ENCODE measurements around the gene RAD51B. TPM values are rescaled to one million over a fixed set of nuclear protein-coding genes. Genes with fewer than 3 reads are reported as not detected.

The RAD51B gene
- total RNA-seq, 1 donor from 2014 or later, result 16.7 TPM

GRCh38 chr14:68563251-68564131, 743.9 kb downstream of the RAD51B start:
- Mint-ChIP-seq H3K27me3 (ENCODE audit: low read depth) (no peaks in the 10 kb centered on the region), H3K9me3 (peaks cover 5% of the 10 kb centered on the region), H3K27ac (ENCODE audit: unreplicated experiment) (no peak overlapping the region), H3K4me1 (peaks cover 74% of the 10 kb centered on the region), H3K36me3 (ENCODE audit: low read depth) (no peaks in the 10 kb centered on the region), H3K4me3 (peak overlapping the region; percentile 4)
- no peak for DNase-seq (ENCODE audit: low read depth, low spot score)
- TF ChIP-seq, protein P1, sequence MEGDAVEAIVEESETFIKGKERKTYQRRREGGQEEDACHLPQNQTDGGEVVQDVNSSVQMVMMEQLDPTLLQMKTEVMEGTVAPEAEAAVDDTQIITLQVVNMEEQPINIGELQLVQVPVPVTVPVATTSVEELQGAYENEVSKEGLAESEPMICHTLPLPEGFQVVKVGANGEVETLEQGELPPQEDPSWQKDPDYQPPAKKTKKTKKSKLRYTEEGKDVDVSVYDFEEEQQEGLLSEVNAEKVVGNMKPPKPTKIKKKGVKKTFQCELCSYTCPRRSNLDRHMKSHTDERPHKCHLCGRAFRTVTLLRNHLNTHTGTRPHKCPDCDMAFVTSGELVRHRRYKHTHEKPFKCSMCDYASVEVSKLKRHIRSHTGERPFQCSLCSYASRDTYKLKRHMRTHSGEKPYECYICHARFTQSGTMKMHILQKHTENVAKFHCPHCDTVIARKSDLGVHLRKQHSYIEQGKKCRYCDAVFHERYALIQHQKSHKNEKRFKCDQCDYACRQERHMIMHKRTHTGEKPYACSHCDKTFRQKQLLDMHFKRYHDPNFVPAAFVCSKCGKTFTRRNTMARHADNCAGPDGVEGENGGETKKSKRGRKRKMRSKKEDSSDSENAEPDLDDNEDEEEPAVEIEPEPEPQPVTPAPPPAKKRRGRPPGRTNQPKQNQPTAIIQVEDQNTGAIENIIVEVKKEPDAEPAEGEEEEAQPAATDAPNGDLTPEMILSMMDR (conservative IDR thresholded peaks at IDR 0.05), result no peak

DNA sequence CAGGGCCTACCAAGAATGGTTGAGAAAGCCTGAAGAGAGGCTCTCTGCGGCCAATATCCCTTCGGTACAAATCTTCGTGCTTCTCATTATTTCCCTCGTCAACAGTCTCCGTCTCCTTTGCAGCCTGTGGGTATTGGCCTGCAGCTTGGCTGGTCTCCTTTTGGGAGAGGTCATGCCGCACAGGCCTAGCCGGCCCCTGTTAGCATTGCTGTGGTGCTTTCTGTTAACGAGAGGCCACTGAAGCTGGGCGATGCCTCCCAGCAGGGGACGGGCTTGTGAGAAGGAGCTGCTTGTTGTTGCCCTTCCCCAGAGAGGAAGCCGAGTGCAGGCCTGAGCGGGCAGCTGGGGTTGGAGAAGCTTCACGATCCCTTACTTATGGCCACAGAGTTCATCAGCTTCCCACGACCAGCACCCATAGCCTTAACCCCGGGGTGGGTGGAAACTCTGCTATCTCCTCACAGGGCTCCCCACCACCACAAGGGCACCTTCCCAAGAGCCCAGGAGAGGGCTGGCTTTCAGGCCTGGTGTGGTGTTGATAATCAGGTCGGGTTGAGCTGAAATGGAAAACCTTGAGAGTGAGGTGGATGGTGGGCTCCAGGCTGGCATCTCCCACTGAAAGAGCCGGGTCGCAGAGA, 744.7 kb downstream of the RAD51B start:
- peaks cover 82% of the 10 kb centered on the region for H3K4me1 Mint-ChIP-seq

GRCh38 chr14:68564826-68565759, 745.5 kb downstream of the RAD51B start:
- Mint-ChIP-seq H3K36me3 (ENCODE audit: low read depth) (no peaks in the 10 kb centered on the region), H3K4me1 (peaks cover 90% of the 10 kb centered on the region), H3K9me3 (peaks cover 7% of the 10 kb centered on the region), H3K4me3 (no peak overlapping the region), H3K27ac (ENCODE audit: unreplicated experiment) (peak overlapping the region; percentile 61), H3K27me3 (ENCODE audit: low read depth) (no peaks in the 10 kb centered on the region)
- no peak for DNase-seq (ENCODE audit: low read depth, low spot score)
- TF ChIP-seq, protein P1 (conservative IDR thresholded peaks at IDR 0.05), result no peak

More for the DNA sequence above, 744.7 kb downstream of the RAD51B start:
- peaks cover 7% of the 10 kb centered on the region for H3K9me3 Mint-ChIP-seq
- H3K27me3 Mint-ChIP-seq (ENCODE audit: low read depth), result no peaks in the 10 kb centered on the region
- DNase-seq (ENCODE audit: low read depth, low spot score), result no peak
- TF ChIP-seq, protein P1 (conservative IDR thresholded peaks at IDR 0.05), result no peak
- peak overlapping the region; percentile 4 for H3K4me3 Mint-ChIP-seq
- peak overlapping the region; percentile 61 for H3K27ac Mint-ChIP-seq (ENCODE audit: unreplicated experiment)
- H3K36me3 Mint-ChIP-seq (ENCODE audit: low read depth), result no peaks in the 10 kb centered on the region

DNA sequence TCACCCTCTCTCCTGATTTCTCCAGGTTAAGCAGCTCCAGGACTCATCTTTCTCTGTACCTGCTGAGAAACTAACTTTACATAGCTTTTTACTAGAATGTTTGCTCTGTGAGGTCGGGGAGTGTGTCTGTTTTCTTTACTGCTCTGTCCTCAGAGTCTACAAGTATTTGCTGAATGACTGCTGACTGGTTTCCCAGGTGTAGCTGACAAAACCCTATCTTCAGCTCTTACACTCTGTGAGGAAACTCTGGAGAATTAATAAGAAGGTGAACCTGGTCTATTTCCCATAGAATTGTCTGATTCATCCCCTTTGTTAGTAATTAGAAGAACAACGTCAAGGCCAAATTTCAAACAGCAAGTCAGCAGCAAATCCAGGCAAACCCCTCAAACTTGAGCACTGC, 746.5 kb downstream of the RAD51B start:
- H3K4me1 Mint-ChIP-seq, result peaks cover 95% of the 10 kb centered on the region
- no peak overlapping the region for H3K4me3 Mint-ChIP-seq
- no peaks in the 10 kb centered on the region for H3K36me3 Mint-ChIP-seq (ENCODE audit: low read depth)
- TF ChIP-seq, protein P1 (conservative IDR thresholded peaks at IDR 0.05), result no peak
- peak overlapping the region; percentile 23 for H3K27ac Mint-ChIP-seq (ENCODE audit: unreplicated experiment)
- no peaks in the 10 kb centered on the region for H3K27me3 Mint-ChIP-seq (ENCODE audit: low read depth)
- H3K9me3 Mint-ChIP-seq, result peaks cover 7% of the 10 kb centered on the region
- no peak for DNase-seq (ENCODE audit: low read depth, low spot score)
